GM06990 (cell line): Measurements from ENCODE around the gene P2RY13.

ENCODE experiments used
- DNase-seq: peaks from one replicate; pipeline ENCODE4 v3.0.0-alpha.2; 2011; ENCODE audit not compliant: insufficient read length; ENCODE audit errors: extremely low read depth
- H3K27me3 ChIP-seq: replicated peaks from 2 replicates; pipeline ENCODE4 v1.6.0; 2011; ENCODE audit warnings: low read length; ENCODE audit not compliant: control insufficient read depth, insufficient read depth
- H3K36me3 ChIP-seq: 2 replicates; pipeline ENCODE4 v1.5.1; 2011; ENCODE audit warnings: low read length; ENCODE audit not compliant: control insufficient read depth, insufficient read depth
- H3K4me3 ChIP-seq: replicated peaks from 2 replicates; pipeline ENCODE4 v1.5.1; 2011; ENCODE audit warnings: low read depth, mild to moderate bottlenecking, control low read depth, low read length
- CTCF ChIP-seq: IDR thresholded peaks from 2 replicates; pipeline ENCODE4 v1.5.1; 2011; ENCODE audit warnings: low read length, control low read depth, mild to moderate bottlenecking, inconsistent platforms; ENCODE audit not compliant: insufficient read depth, poor library complexity, severe bottlenecking

The P2RY13 gene

GRCh38 chr3:151366993-151367392, 37.6 kb upstream of the P2RY13 start:
- H3K27me3 ChIP-seq, result no peaks in the 10 kb centered on the region; the same call in 1 of the 2 replicates
- TF ChIP-seq CTCF, result no peak
- H3K36me3 ChIP-seq, result no peaks in the 10 kb centered on the region
- no peak overlapping the region for H3K4me3 ChIP-seq
- DNase-seq, result no peak

DNA sequence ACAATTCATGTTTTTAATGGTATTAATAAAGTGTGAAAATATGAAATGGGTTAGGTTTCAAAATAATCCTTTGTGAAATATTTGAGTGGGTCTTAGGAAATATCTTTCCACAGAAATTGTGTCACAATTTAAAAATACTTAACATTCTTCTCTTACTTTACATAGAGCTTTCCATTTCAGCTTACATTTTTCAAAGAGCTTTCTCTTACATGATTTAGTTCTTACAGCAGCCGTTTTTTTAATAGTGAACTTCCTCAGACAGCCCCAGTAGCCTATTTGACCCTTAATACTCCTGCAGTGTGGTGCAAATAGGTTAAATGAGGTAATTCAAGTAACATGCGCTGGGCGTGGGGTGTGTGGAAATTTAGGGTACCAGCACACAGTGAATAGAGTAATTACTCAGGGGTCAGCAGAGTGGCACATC, 33.4 kb upstream of the P2RY13 start:
- no peak overlapping the region for H3K4me3 ChIP-seq
- H3K27me3 ChIP-seq, result no peaks in the 10 kb centered on the region; the same call in 1 of the 2 replicates
- no peak for DNase-seq
- TF ChIP-seq CTCF, result no peak
- H3K36me3 ChIP-seq, result no peaks in the 10 kb centered on the region

GRCh38 chr3:151357463-151357850, 28.1 kb upstream of the P2RY13 start:
- Histone ChIP-seq H3K27me3 (no peaks in the 10 kb centered on the region; the same call in 1 of the 2 replicates), H3K36me3 (no peaks in the 10 kb centered on the region), H3K4me3 (no peak overlapping the region)
- TF ChIP-seq CTCF, result no peak
- no peak for DNase-seq

DNA sequence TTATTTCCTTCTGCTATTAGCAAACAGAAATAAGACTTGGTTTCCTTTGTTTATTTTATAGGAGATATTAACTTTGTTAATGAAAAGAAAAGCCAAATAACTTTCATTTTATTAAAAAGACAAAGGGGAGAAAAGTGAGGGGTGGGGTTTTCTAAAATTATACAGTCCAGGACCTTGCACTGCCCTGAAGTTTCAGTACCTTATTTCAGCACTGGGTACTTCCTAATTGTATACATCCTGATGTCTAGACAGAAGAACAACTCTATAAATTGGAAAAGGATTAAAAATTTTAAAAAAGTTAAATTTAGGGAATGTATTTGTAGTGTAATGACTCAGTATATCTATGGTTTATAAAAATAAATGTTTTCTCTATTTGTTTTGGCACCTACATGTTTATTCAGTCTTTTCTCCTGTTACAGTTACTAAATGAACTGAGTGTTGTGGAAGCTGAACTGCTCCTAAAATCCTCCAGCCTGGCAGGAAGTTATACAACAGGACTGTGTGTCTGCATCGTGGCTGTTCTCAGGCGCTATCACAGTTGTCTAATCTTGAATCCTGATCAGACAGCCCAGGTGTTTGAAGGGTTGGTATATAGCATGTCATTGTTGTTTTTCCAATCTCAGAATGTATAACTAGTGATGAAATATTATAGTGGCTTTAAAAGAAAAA, 27.6 kb upstream of the P2RY13 start:
- Histone ChIP-seq H3K36me3 (no peaks in the 10 kb centered on the region), H3K4me3 (no peak overlapping the region), H3K27me3 (no peaks in the 10 kb centered on the region)
- TF ChIP-seq CTCF, result no peak
- no peak for DNase-seq

DNA sequence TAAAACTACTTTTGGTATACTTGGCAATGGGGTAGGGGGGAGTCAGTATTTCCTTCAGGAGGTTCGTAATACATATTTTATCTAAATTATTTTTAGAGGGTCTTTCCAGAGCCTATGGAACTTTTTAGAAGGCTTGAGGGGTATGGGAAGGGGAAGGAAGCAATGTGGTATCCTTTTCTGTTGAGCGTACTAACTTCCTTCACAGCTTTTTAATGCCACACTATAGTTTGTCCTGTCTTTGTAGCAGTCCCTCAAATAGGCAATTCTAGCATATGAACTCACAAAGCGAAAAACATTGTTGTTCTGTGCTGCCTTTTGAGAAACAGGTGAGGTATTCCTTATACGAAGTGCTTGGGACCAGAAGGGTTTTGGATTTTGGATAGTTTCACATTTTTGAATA, 22.3 kb upstream of the P2RY13 start:
- no peak overlapping the region for H3K4me3 ChIP-seq
- no peaks in the 10 kb centered on the region for H3K27me3 ChIP-seq
- no peaks in the 10 kb centered on the region for H3K36me3 ChIP-seq
- TF ChIP-seq CTCF, result no peak
- DNase-seq, result no peak

GRCh38 chr3:151351219-151351618, 21.9 kb upstream of the P2RY13 start:
- peak; percentile 19 for DNase-seq
- no peak overlapping the region for H3K4me3 ChIP-seq
- H3K36me3 ChIP-seq, result no peaks in the 10 kb centered on the region
- H3K27me3 ChIP-seq, result no peaks in the 10 kb centered on the region
- no peak for TF ChIP-seq CTCF
